HepG2 (cell line): ENCODE results near the gene AFDN. TPM values are rescaled to one million over a fixed set of nuclear protein-coding genes. Genes with fewer than 3 reads are reported as not detected.

ENCODE experiments used
- FOXA3 ChIP-seq: IDR thresholded peaks from 2 replicates; pipeline ENCODE4 v1.6.1; 2016; ENCODE audit warnings: missing genetic modification reagents, missing compliant biosample characterization
- FOXP1 ChIP-seq, 2 experiments: fragments of 450-650 bp in 1 of 2; IDR thresholded peaks; 2 replicates each; pipeline ENCODE4 v1.6.1; 2017 to 2018; ENCODE audit warnings: antibody characterized with exemption in 1 of 2
- HIVEP1 ChIP-seq: sonication (generic); formaldehyde crosslinking; IDR thresholded peaks from 2 replicates; pipeline ENCODE4 v1.4.0; 2020; ENCODE audit warnings: mild to moderate bottlenecking, missing genetic modification reagents
- HMG20A ChIP-seq: IDR thresholded peaks from 2 replicates; pipeline ENCODE4 v1.6.1; 2016; ENCODE audit warnings: borderline replicate concordance
- HMG20B ChIP-seq: conservative IDR thresholded peaks from 2 replicates; pipeline ENCODE4 v1.6.1; 2016; ENCODE audit warnings: missing genetic modification reagents, missing compliant biosample characterization
- KDM2A ChIP-seq: sonication (generic); formaldehyde crosslinking; IDR thresholded peaks from 2 replicates; pipeline ENCODE4 v1.4.0; 2020; ENCODE audit warnings: low read depth, missing genetic modification reagents, borderline replicate concordance
- KLF16 ChIP-seq, 2 experiments: sonication (generic) in 1 of 2; formaldehyde crosslinking in 1 of 2; IDR thresholded peaks; 2 replicates each; pipeline versions ENCODE4 v1.6.1 to v1.8.0; 2016 to 2023; ENCODE audit warnings: missing genetic modification reagents in 2 of 2, missing compliant biosample characterization in 1 of 2
- MIER2 ChIP-seq: IDR thresholded peaks from 2 replicates; pipeline ENCODE4 v1.6.1; 2016; ENCODE audit warnings: missing biosample characterization, missing genetic modification reagents
- MTA1 ChIP-seq: sonication (generic); formaldehyde crosslinking; IDR thresholded peaks from 2 replicates; pipeline ENCODE4 v1.4.0; 2020; ENCODE audit warnings: missing genetic modification reagents, mild to moderate bottlenecking, borderline replicate concordance
- MTA3 ChIP-seq: sonication (generic); formaldehyde crosslinking; IDR thresholded peaks from 2 replicates; pipeline ENCODE4 v1.4.0; 2020; ENCODE audit warnings: missing genetic modification reagents
- NKX3-1 ChIP-seq: sonication (generic); formaldehyde crosslinking; IDR thresholded peaks from 2 replicates; pipeline ENCODE4 v1.5.0; 2020; ENCODE audit warnings: missing genetic modification reagents
- NR2F6 ChIP-seq, 2 experiments: IDR thresholded peaks; 2 replicates each; pipeline ENCODE4 v1.6.1; 2016; ENCODE audit warnings: antibody characterized with exemption in 1 of 2, mild to moderate bottlenecking in 1 of 2
- POGZ ChIP-seq: sonication (generic); formaldehyde crosslinking; IDR thresholded peaks from 2 replicates; pipeline ENCODE4 v1.4.0; 2020; ENCODE audit warnings: mild to moderate bottlenecking, missing genetic modification reagents
- POLR2G ChIP-seq: fragments of 200-400 bp; formaldehyde crosslinking; IDR thresholded peaks from 2 replicates; pipeline ENCODE4 v1.6.1; 2018; ENCODE audit warnings: mild to moderate bottlenecking, low read depth, low read length, moderate library complexity
- RELA ChIP-seq: sonication (generic); formaldehyde crosslinking; IDR thresholded peaks from 2 replicates; pipeline ENCODE4 v1.4.0; 2020; ENCODE audit warnings: missing genetic modification reagents
- SOX5 ChIP-seq: IDR thresholded peaks from 2 replicates; pipeline ENCODE4 v1.6.1; 2016; ENCODE audit warnings: borderline replicate concordance
- ZNF10 ChIP-seq: sonication (generic); formaldehyde crosslinking; IDR thresholded peaks from 2 replicates; pipeline ENCODE4 v1.4.0; 2020; ENCODE audit warnings: mild to moderate bottlenecking, low read depth, missing genetic modification reagents, borderline replicate concordance
- ZNF644 ChIP-seq: IDR thresholded peaks from 2 replicates; pipeline ENCODE4 v1.6.1; 2016; ENCODE audit warnings: low read depth
- polyA plus RNA-seq, 8 experiments: library from polyadenylated mRNA; depleted of rRNA in 3 of 8; stranded (reverse) in 7 of 8; unstranded in 1 of 8; fragments of >200 nt; fragmentation: Illumina TruSeq in 4 of 8; extraction: Trizol in 4 of 8; gene quantifications; 2 replicates each; pipeline versions ENCODE4 v1.2.1 to v1.2.3, GENCODE V29; 2011 to 2016; ENCODE audit warnings: low read depth in 4 of 8, missing spikeins in 1 of 8, mixed read lengths in 1 of 8; ENCODE audit not compliant: insufficient read depth in 1 of 8
- total RNA-seq, 5 experiments: library from RNA; depleted of rRNA; stranded (reverse); fragments of >200 nt; fragmentation: Illumina TruSeq; extraction: Trizol; gene quantifications; 2 replicates each; pipeline ENCODE4 v1.2.3, GENCODE V29; 2016; ENCODE audit warnings: low read depth in 1 of 5
- TF ChIP-seq, protein P1 (sequence below): sonication (generic); formaldehyde crosslinking; IDR thresholded peaks from 2 replicates; pipeline ENCODE4 v1.4.0; 2020; ENCODE audit warnings: missing genetic modification reagents
- TF ChIP-seq, protein P2 (sequence below): IDR thresholded peaks from 2 replicates; pipeline ENCODE4 v1.6.1; 2018; ENCODE audit warnings: missing genetic modification reagents, mild to moderate bottlenecking, missing compliant biosample characterization
- TF ChIP-seq, protein P3 (sequence below): IDR thresholded peaks from 2 replicates; pipeline ENCODE4 v1.6.1; 2016; ENCODE audit warnings: missing compliant biosample characterization, missing genetic modification reagents, borderline replicate concordance
- TF ChIP-seq, protein P4 (sequence below): sonication (generic); formaldehyde crosslinking; IDR thresholded peaks from 2 replicates; pipeline ENCODE4 v1.4.0; 2020; ENCODE audit warnings: missing genetic modification reagents, borderline replicate concordance

The AFDN gene
- total and polyA plus RNA-seq, 2 of the 13 experiments (the other 11 are each of a cell fraction or from before 2014, with no cell fraction given): 136 to 151 TPM

DNA sequence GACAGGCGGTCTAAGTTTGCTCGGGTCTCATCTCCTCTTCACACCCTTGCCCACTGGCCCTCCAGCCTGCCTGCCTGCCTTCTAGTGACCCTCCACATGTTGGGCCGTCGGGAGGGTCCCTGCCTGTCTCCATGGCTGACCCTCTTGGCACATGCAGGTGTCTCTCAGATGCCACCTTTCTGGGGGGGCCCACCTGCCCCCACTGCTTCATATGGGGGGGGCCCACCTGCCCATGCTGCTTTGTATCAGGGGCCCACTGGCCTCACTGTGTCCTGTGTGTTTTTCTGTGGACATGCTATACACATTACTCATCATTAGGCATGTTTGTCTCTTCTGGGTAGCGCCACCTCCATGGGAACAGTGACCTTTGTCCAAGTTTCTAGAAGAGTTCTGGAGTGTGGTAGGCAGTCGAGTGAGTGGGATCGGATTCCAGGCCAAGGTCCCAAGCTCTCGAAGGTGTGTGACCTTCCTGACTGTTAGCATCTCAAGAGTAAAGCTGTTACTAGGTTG is 130.3 kb downstream of the AFDN start (continued):
- TF ChIP-seq, protein P1, sequence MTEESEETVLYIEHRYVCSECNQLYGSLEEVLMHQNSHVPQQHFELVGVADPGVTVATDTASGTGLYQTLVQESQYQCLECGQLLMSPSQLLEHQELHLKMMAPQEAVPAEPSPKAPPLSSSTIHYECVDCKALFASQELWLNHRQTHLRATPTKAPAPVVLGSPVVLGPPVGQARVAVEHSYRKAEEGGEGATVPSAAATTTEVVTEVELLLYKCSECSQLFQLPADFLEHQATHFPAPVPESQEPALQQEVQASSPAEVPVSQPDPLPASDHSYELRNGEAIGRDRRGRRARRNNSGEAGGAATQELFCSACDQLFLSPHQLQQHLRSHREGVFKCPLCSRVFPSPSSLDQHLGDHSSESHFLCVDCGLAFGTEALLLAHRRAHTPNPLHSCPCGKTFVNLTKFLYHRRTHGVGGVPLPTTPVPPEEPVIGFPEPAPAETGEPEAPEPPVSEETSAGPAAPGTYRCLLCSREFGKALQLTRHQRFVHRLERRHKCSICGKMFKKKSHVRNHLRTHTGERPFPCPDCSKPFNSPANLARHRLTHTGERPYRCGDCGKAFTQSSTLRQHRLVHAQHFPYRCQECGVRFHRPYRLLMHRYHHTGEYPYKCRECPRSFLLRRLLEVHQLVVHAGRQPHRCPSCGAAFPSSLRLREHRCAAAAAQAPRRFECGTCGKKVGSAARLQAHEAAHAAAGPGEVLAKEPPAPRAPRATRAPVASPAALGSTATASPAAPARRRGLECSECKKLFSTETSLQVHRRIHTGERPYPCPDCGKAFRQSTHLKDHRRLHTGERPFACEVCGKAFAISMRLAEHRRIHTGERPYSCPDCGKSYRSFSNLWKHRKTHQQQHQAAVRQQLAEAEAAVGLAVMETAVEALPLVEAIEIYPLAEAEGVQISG: peak; percentile 16; the same call in 1 of the 2 replicates
- TF ChIP-seq MTA3 (CRISPR knock-in tag) (no peak), MIER2 (CRISPR knock-in tag) (no peak), HMG20B (CRISPR knock-in tag) (no peak), NR2F6 (IDR thresholded peaks at IDR 0.05) (no peak), NR2F6 (CRISPR knock-in tag; IDR thresholded peaks at IDR 0.05) (peak; percentile 46; the same call in 1 of the 2 replicates), POLR2G (peak; percentile 29; the same call in 1 of the 2 replicates), KLF16 (CRISPR knock-in tag; IDR thresholded peaks at IDR 0.05) (0 out of 4 replicates have a peak, but pooled peaks of 1 of the 2 experiments have one; percentile 25), SOX5 (CRISPR knock-in tag) (no peak; the same call in 1 of the 2 replicates), HIVEP1 (CRISPR knock-in tag) (no peak), HMG20A (CRISPR knock-in tag) (peak; percentile 27; the same call in 1 of the 2 replicates), NKX3-1 (CRISPR knock-in tag) (no peak), ZNF644 (CRISPR knock-in tag) (peak; percentile 86), FOXA3 (CRISPR knock-in tag) (peak; percentile 64; the same call in 1 of the 2 replicates), MTA1 (CRISPR knock-in tag) (0 out of 2 replicates have a peak, but pooled peaks have one; percentile 24), FOXP1 (IDR thresholded peaks at IDR 0.05) (no peak), FOXP1 (CRISPR knock-in tag; IDR thresholded peaks at IDR 0.05) (peak; percentile 48; the same call in 1 of the 2 replicates), ZNF10 (no peak), KDM2A (CRISPR knock-in tag) (0 out of 2 replicates have a peak, but pooled peaks have one; percentile 17), RELA (CRISPR knock-in tag) (no peak), POGZ (peak; percentile 67)
- TF ChIP-seq, protein P2, sequence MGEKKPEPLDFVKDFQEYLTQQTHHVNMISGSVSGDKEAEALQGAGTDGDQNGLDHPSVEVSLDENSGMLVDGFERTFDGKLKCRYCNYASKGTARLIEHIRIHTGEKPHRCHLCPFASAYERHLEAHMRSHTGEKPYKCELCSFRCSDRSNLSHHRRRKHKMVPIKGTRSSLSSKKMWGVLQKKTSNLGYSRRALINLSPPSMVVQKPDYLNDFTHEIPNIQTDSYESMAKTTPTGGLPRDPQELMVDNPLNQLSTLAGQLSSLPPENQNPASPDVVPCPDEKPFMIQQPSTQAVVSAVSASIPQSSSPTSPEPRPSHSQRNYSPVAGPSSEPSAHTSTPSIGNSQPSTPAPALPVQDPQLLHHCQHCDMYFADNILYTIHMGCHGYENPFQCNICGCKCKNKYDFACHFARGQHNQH: 0 out of 2 replicates have a peak, but pooled peaks have one; percentile 53
- TF ChIP-seq, protein P3, sequence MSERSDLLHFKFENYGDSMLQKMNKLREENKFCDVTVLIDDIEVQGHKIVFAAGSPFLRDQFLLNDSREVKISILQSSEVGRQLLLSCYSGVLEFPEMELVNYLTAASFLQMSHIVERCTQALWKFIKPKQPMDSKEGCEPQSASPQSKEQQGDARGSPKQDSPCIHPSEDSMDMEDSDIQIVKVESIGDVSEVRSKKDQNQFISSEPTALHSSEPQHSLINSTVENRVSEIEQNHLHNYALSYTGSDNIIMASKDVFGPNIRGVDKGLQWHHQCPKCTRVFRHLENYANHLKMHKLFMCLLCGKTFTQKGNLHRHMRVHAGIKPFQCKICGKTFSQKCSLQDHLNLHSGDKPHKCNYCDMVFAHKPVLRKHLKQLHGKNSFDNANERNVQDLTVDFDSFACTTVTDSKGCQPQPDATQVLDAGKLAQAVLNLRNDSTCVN (CRISPR knock-in tag): peak; percentile 100
- TF ChIP-seq, protein P4, sequence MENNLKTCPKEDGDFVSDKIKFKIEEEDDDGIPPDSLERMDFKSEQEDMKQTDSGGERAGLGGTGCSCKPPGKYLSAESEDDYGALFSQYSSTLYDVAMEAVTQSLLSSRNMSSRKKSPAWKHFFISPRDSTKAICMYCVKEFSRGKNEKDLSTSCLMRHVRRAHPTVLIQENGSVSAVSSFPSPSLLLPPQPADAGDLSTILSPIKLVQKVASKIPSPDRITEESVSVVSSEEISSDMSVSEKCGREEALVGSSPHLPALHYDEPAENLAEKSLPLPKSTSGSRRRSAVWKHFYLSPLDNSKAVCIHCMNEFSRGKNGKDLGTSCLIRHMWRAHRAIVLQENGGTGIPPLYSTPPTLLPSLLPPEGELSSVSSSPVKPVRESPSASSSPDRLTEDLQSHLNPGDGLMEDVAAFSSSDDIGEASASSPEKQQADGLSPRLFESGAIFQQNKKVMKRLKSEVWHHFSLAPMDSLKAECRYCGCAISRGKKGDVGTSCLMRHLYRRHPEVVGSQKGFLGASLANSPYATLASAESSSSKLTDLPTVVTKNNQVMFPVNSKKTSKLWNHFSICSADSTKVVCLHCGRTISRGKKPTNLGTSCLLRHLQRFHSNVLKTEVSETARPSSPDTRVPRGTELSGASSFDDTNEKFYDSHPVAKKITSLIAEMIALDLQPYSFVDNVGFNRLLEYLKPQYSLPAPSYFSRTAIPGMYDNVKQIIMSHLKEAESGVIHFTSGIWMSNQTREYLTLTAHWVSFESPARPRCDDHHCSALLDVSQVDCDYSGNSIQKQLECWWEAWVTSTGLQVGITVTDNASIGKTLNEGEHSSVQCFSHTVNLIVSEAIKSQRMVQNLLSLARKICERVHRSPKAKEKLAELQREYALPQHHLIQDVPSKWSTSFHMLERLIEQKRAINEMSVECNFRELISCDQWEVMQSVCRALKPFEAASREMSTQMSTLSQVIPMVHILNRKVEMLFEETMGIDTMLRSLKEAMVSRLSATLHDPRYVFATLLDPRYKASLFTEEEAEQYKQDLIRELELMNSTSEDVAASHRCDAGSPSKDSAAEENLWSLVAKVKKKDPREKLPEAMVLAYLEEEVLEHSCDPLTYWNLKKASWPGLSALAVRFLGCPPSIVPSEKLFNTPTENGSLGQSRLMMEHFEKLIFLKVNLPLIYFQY (CRISPR knock-in tag): 0 out of 2 replicates have a peak, but pooled peaks have one; percentile 10
